Measurements from ENCODE around the gene RXRA.

Gene RXRA

DNA sequence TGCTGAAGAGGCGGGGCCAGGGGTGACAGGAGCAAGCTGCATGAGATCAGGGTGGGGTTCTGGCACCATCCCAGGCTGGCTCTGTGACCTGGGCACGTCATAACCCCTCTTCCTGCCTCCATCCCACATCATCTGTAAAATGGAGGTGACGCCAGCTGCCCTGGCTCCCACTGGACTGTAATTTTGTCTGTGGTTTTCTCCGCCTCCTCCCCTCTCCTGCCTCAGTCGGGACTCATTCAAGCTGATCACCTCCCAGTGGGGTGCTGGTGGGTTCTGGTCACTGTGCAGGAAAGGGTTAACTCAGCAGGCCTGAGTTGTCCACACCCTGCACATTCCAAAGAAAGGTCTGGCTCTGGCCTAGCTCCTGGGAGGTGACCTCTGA lies 128.2 kb downstream of the RXRA start:
- no peak for DNase-seq (ENCODE audit: low read depth)

DNA sequence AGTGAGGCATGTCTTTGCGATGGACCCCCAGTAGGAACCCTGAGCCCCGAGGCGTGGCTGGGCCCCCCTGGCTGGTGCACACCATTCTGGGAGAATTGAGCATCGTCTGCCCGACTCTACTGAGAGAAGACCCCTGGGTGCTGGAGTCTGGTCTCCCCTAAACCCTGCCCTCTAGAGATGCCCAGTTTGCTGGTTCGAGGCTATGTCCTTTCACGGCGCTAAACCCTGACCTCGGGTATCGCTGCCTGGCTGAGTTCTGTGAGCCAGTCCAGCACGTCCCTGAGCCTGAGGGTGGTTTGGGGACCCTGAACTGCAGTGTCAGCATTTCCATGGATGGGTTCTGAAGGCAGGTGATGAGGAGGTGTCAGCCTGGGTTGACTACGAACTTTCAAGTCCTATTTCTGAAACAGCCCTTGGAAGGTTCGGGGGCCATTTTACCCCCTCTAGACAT lies 128.8 kb downstream of the RXRA start:
- no peak for DNase-seq (ENCODE audit: low read depth)

DNA sequence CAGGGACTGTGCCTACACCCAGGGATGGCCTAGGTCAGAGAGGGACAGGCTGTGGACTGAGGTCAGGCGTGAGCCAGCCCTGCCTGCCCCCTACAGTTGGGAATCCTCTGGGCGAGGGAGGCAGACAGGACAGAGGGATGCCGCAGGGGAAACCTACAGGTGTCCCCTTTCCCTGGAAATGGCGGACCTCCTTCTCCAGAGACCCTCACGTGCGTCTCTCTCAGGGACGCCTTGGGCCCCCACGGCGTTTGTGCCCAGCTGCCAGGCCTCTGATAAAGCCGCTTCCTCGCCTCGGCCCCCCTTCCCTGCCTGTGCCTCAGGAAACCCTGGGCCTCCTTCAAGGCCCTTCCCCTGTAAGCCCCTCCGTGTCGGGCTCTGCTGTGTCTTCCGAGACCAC lies 129.3 kb downstream of the RXRA start:
- no peak for DNase-seq (ENCODE audit: low read depth)

DNA sequence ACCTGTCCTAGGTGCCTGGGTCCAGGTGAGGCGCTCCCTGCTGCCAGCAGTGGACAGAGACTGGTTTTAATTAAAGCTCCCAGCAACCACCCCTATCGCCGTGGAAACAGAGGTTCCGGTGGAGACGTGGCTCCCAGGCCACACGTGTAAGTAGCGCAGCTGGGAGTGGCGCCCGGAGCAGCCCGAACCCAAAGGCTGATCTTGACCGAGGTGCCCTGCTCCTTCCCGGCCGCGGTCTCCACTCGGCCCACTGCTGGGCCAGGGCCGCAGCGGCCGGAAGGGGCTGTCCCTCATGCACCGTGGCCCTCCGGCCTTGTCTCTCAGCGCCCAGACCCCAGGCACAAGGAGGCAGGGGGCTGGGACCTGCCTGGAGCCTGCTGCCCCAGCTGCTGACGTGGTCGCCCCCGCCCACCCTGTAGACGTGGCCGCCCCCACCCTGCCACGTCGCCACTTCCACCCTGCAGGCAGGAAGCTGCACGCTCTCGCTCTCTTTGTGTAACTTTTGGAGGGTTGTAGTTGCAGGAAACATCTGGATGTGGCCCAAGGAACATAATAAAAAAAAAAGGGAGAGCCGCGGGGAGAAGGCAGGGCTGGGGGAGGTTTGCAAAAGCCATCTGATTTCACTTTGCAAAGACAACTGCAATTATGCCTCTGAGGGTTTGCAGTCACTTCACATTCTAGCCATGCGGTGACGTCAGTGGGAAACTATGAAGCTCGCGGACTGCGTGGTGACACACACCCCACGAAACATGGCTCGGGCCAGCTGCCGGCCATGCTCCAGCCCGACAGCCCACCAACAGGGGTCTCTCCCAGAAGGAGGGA lies 129.9 kb downstream of the RXRA start:
- DNase-seq (ENCODE audit: low read depth), result peak; percentile 57

DNA sequence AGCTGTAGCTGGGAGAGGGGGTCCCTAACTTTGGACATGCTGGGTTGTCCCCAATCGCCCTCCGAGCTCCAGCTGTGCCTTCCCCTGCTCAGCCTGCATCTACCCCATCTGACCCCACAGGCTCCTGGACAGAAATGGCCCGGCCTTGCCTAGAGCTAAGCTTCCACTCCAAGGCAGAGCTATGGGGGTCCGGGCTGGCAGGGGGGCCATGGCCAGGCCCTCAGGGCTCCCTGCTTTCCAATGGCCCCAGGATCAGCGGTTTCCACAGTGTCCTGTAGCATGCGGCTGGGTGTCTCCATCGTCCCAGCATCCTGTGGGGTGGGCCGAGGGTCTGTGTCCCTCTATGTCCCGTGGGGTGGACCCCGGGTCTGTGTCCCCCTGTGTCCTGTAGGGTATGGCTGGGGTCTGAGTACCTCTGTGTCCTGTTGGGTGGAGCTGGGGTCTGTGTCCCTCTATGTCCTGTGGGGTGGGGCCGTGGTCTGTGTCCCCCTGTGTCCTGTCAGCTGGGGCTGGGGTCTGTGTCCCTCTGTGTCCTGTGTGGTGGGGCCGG lies 130.6 kb downstream of the RXRA start:
- no peak for DNase-seq (ENCODE audit: low read depth)

DNA sequence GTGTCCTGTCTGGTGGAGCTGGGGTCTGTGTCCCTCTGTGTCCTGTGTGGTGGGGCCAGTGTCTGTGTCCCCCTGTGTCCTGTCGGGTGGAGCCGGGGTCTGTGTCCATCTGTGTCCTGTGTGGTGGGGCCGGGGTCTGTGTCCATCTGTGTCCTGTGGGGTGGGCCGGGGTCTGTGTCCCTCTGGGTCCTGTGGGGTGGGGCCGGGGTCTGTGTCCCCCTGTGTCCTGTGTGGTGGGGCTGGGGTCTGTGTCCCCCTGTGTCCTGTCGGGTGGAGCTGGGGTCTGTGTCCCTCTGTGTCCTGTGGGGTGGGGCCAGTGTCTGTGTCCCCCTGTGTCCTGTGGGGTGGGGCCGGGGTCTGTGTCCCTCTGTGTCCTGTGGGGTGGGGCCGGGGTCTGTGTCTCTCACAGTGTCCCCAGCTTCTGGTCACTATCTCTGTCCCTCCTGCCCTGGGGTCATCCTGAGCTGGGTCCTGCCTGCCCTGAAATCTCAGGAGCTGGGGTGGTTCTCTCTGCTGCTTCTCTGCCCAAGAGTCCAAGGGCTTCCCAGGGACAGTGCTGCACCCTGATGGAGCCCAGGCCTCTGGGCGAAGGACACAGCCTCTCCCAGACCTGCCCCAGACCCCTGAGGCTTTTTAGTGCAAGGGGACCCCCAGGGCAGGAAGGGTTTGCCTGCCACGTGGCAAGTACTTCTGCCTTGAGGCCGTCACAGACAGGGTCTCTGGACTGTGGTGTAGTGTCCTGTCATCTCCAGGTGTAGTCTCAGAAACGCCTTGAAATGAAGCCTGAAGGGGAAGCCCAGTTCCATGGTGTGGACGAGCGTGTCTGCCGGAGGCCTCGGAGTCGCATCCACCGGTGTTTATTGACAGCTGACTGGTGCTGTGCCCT lies 131.3 kb downstream of the RXRA start:
- no peak for DNase-seq (ENCODE audit: low read depth)

DNA sequence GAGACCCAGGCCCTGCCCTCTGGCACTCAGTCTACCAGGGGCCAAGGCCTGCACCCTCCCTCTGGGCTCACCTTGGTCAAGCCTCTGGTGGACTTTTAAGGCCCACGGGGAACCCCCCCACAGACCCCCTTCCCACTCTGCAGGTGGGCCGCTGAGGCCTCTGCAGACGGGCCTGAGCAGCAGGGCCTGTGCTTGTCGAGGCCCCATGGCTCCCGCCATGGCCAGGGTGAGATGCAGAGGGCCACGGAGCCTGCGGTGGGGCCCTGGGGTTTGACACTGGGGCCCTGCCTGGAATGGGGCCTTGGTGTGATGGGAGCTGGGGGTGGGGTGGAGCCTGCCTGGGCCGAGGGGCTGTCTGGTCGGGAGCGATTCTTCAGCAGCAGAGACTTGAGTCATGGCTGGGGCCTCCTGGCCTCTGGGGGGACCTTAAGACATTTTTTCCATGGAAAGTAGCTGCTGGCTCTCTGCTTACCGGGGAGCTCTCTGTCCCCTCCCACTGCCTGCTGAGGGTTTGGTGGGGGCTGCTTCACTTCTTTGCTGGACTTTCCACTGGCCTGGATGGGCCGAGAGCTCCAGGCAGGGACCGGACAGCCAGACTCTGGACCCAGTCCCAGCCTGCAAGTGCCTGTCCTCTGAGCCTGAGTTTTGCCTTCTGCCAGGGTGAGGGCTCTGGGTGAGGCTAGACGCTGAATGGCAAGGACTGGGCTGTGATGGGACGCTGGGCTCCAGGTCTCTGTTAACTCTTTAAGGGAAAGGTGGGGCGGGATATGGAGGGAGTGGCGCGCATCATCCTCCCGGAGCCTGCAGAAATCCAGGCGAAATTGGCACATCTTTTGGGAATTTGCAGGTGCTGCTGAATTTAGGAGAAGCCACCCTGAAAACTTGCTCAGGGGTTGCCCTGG lies 132.2 kb downstream of the RXRA start:
- DNase-seq (ENCODE audit: low read depth), result no peak

DNA sequence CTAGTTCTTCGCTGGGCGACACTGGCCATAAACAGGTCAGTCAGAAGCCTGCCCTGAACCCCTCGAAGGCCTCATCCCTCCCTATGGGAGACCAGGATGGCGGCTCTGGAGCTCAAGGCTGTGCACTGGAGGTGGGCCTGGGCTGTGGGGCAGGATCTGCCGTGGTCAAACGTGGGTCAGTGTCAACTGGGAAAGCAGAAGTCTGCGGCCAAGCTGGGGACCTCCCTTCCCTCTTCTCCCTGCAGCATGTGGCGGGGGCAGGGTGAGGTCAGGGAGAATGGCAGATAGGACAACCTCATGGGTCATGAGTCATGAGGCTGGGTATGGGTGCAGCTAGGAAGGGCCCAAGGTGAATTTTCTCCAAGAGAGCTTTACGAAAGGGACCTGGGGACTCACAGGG lies 132.9 kb downstream of the RXRA start:
- no peak for DNase-seq (ENCODE audit: low read depth)

DNA sequence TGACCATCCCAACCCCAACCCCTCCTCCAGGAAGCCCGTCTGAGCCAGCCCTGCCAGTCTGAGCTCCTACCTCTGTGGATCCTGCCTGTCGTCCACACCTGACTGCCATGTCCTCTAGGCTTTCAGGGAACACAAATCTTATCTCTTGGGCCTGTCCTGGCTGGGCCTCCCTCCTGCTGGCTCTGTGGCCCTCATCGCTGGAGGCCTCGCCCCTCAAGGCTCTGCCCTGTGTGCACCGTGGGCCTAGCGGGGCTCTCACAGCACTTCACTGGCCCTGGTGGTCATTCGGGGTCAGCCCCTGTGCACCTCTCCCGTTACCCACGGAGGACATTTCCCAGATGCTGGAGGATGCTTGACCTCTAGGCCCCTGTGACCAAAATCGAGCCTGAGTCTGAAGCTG lies 133.3 kb downstream of the RXRA start:
- no peak for DNase-seq (ENCODE audit: low read depth)

DNA sequence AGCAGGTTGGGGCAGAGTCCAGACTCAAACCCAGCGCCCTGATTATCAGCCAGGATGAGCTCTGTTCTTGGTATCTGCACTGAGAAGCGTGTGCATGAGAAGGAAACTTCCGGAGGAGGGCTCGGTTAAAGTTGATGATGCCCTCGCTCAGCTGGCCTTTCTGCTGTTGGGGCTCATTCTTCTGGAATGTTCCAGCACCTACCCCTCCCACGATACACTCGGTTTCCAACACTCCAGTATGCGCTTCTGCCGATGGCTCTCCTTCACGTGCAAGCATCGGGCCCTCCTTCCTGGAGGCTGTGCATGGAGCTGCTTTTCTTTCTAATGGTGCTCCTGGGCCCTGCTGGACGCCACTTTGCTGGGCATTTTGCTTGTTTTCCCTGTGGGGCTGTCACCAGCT lies 134.0 kb downstream of the RXRA start:
- DNase-seq (ENCODE audit: low read depth), result no peak

DNA sequence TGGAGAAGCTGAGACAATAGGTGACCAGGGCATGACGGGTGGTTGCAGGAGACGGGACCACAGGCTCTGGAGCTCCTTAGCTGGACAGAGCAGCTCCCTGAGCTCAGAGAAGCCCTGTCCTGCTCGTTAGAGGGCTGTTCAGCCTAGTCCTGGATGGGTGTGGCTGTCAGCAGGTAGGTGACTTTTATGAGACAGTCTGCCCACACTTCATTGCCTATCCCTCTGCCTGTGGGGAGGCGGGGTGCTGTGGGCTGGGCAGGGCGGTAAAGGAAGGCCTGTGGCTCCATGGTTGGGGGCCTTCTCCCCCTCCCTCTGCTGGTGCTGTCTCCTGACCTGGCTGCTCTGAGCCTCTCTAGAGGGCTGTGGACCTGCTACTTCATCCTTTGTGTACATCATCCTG lies 134.6 kb downstream of the RXRA start:
- DNase-seq (ENCODE audit: low read depth), result no peak

DNA sequence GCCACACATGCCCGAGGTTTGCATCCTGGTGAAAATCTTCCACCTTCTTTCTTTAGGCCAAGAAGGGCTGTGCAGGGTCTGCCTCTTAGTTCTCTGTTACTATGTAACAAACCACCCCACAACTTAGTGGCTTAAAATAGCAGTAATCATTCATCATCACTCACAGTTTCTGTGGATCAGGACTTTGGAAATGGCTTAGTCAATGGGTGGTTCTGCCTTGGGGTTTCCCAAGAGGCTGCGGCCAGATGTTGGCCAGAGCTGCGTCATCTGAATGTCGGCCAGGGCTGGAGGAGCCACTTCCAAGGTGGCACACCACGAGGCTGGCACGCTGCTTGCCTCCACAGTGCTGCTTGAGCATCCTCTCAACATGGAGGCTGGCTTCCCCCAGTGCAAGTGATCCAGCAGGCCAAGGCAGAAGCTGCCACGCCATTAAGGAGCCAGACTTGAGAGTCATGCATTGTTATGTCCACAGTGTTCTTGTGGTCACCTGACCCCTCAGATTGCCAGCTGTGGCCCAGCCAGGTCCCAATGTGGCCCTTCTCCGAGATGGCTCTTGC lies 135.2 kb downstream of the RXRA start:
- no peak for DNase-seq (ENCODE audit: low read depth)

DNA sequence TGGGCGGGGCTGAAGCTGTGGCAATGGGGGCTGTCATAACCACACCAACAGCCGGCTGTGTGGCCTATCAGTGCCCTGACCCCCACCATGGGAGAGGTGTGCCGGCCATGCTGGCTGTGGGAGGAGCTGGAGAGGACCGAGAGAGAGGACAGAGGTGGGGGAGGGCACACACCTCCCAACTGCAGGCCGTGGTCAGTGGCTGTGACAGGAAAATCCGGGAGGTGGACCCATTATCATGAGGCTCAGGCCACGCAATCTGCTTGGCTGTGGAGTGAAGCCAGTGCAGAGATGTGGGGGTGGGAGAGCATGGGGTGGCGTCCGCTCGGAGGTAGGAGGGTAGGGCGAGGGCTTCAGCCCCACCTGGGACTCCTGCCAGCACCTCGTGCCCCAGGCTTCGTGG lies 136.1 kb downstream of the RXRA start:
- no peak for DNase-seq (ENCODE audit: low read depth)

DNA sequence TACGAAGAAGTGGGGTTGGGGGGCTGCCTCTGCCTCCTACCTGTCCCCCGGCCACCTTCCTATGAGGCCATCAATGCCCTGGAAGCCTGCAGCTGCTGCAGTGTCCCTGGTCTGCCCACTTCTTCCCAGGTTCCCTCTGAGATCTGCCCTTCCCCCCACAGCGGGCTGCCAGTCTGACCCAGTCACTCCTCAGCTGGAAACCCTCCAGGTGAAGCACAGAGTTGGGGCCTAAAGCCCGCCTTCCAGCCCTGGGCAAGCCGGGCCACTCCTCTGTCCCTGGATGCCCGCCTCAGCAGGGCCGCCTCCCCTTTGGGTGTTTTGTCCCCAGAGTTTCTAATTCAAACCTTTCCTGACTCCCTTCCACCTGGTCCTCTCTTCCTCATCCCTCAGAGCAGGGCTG lies 137.0 kb downstream of the RXRA start:
- no peak for DNase-seq (ENCODE audit: low read depth)

DNA sequence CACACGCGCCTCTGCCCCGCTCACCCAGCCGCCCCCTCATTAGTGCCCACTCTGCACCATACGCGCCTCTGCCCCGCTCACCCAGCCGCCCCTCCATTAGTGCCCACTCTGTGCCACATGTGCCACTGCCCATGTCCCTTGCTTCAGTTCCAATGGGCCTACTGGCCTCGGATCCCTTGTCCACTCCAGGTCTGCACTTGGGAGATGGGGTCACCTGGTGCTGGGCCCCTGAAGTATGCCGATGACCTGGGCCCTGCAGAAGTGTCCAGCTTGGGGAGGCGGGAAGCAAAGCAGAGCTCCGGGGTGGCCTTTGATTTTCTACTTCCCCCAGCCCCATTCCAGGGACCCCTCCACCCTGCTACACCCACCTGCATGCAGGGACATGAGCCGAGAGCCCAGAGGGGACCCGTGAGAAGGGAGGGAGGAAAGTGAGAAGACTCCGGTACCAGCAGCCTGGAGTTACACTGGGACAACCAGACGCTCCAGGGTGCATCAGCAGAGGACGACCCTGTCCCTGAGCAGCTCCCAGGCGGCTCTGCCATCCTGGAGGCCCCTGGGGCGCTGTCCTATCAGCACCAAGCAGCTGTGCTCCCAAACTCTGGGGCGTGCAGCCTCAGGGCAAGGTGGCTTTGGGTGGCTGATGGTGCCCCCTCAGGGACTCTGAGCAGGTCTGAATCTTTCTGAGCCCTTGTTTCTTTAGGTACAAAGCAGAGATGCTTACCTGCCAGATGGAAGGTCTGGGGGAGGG lies 140.8 kb downstream of the RXRA start:
- no peak for DNase-seq (ENCODE audit: low read depth)

DNA sequence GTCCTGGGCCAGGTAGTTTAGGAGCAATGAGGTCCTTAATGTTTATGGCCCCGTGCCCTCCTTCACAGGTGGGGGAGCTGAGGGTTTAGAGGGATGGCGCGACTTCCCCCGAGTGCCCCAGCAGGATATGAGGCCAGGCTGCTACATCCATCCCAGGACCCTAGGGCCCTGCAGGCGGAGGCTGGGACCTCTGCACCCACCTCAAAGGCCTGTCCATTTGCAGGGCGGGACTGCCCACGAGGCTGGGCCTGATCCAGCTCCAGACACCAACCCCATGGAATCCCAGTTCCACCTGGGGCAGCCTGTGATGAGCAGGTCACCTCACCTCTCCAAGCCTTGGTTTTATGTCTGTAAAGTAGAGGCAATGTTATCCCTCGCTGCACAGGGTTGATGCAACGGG lies 142.1 kb downstream of the RXRA start:
- no peak for DNase-seq (ENCODE audit: low read depth)

DNA sequence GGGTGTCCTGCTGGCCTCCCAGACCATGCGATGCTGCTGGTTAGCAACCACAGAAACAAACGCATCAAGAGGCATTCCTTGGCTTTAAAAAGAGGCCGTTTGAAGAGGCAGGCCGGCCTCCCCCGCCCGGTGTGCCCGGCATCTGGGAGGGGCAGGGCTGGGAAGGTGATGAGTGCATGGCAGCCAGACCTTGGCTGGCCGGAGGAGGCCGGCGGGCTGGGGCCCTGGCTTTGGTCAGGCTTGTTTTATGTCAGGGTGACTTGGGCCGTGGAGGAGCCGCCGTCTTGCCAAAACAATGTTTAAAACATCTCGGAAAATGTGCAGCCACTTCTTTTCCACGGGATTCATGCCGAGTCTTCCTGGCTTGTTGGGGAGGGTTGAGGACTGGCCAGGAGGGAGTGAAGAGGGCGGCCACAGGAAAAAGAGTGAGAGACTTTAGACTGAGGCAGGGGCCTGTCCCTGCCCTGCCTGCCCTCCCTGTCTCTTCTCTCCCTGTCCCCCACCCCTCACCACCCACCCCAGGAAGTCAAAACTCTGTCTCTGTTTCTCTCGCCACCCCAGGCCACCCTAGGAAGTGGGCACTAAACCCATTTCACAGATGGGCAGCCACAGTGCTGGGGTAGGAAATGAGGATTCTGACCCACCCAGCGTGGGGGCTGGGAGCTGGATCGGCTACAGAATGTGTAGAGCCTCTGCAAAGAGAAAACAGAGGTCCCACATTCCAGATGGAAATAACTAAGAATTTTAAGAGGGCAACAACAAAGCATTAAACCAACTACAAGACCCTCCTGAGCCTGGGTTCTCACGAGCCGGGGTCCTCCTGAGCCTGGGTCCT lies 143.0 kb downstream of the RXRA start:
- DNase-seq (ENCODE audit: low read depth), result no peak

DNA sequence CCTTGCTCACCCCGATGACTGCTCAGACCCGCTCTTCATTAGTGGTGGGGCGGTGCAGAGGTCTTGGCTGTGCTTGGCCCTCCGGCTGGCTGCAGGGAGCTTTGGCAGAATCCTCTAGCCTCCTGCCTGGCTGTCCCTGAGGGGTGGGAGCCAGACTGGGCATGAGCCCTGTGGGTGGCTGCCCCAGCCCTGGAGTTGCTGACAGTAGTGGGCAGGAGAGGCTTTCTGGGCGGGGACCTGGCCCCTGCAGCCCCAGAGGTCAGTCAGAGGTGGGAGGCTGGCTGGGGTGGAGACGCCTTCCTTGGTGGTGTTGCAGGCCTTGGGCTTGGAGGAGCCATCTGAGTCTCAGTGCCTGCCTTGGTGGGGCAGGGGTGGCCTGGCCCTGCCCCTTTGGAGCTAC lies 146.0 kb downstream of the RXRA start:
- DNase-seq (ENCODE audit: low read depth), result no peak

DNA sequence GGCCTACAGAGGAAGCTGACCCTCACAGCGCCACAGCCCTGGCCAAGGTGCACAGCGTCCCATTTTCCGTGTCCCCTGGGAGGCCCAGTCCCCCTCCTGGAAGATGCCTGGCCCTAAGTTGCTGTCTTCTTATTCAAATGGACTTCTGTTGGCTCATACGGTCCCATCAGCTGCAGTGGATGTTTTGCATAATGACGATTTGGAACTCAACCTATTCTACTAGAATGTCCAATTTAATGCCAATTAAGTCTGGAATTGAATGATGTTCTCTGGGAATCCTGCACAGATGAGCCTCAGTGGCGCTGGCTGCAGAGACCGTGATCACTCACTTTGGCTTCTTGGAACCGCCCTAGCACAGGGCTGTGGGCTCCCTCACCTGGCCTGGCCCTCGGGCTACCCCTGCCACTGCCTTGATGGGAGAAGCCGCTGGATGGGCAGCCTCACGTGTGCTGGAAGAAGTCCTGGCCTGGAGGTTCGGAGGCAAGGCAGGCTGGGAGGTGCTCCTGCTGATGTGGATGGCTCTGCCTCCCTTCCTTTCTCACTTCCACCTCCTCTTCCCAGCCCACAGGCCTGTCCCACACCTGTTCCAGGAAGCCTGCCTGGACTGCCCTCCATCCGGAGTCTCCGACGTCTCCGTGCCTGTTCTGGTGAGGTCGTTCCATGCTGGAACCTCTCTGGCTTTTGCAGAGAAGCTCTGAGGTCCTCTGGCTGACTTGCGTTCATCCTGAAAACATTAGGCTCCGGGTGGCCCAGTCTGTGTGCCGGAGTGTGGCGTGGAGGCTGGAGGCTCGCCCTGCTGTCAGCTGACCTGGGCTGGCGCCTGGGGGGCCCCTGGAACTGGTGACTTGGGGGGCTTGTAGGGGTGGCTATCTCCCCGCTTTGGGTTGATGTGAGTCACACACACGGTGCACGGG lies 147.1 kb downstream of the RXRA start:
- no peak for DNase-seq (ENCODE audit: low read depth)
